GM12875 (cell line): ENCODE measurements around the gene SLC29A1.

ENCODE experiments used
- H3K4me3 ChIP-seq: one replicate; pipeline ENCODE4 v1.5.1; 2011; ENCODE audit warnings: low read depth, low read length, control low read depth
- CTCF ChIP-seq: IDR thresholded peaks from 2 replicates; pipeline ENCODE4 v1.5.1; 2011; ENCODE audit warnings: low read depth, mild to moderate bottlenecking, control low read depth, inconsistent platforms, low read length, moderate library complexity, borderline replicate concordance; ENCODE audit not compliant: insufficient read depth

SLC29A1 gene

GRCh38 chr6:44219053-44219814 lies 4.2 kb upstream of the SLC29A1 start:
- peak overlapping the region; percentile 22 for H3K4me3 ChIP-seq
- TF ChIP-seq CTCF, result no peak

- H3K4me3 ChIP-seq, result no peak overlapping the region
- no peak for TF ChIP-seq CTCF
Observed at GRCh38 chr6:44219815-44220784, 3.3 kb upstream of the SLC29A1 start.

- TF ChIP-seq CTCF, result no peak
- no peak overlapping the region for H3K4me3 ChIP-seq
Observed at GRCh38 chr6:44220913-44221290, 2.5 kb upstream of the SLC29A1 start.

- TF ChIP-seq CTCF, result peak; percentile 92
- no peak overlapping the region for H3K4me3 ChIP-seq
Observed at GRCh38 chr6:44221291-44221960, 2.0 kb upstream of the SLC29A1 start.

GRCh38 chr6:44221961-44222335 lies 1.4 kb upstream of the SLC29A1 start:
- TF ChIP-seq CTCF, result no peak
- no peak overlapping the region for H3K4me3 ChIP-seq

GRCh38 chr6:44222486-44223318 lies 693 bp upstream of the SLC29A1 start:
- no peak for TF ChIP-seq CTCF

More at GRCh38 chr6:44222486-44223318, 693 bp upstream of the SLC29A1 start:
- peak overlapping the region; percentile 50 for H3K4me3 ChIP-seq
